Measurements from ENCODE around the gene SRPK3.

Gene SRPK3

GRCh38 chrX:153769158-153769864 lies 11.5 kb upstream of the SRPK3 start:
- no peak overlapping the region for H3K4me3 ChIP-seq (replicated peaks; ENCODE audit: low read depth, low read length)
- TF ChIP-seq CTCF (IDR thresholded peaks at IDR 0.05; ENCODE audit: low read length, missing control alignments), result no peak
- no peak for DNase-seq (ENCODE audit: low read depth)

- DNase-seq (ENCODE audit: low read depth), result no peak
- H3K4me3 ChIP-seq (replicated peaks; ENCODE audit: low read depth, low read length), result no peak overlapping the region
- no peak for TF ChIP-seq CTCF (IDR thresholded peaks at IDR 0.05; ENCODE audit: low read length, missing control alignments)
These were observed 10.8 kb upstream of the SRPK3 start for GRCh38 chrX:153769865-153770600.

GRCh38 chrX:153770601-153771414 lies 10.0 kb upstream of the SRPK3 start:
- TF ChIP-seq CTCF (IDR thresholded peaks at IDR 0.05; ENCODE audit: low read length, missing control alignments), result no peak
- no peak overlapping the region for H3K4me3 ChIP-seq (replicated peaks; ENCODE audit: low read depth, low read length)
- DNase-seq (ENCODE audit: low read depth), result no peak

GRCh38 chrX:153771415-153772315 lies 9.2 kb upstream of the SRPK3 start:
- no peak for DNase-seq (ENCODE audit: low read depth)
- no peak overlapping the region for H3K4me3 ChIP-seq (replicated peaks; ENCODE audit: low read depth, low read length)

GRCh38 chrX:153772316-153773217 lies 8.3 kb upstream of the SRPK3 start:
- no peak overlapping the region for H3K4me3 ChIP-seq (replicated peaks; ENCODE audit: low read depth, low read length)
- TF ChIP-seq CTCF (IDR thresholded peaks at IDR 0.05; ENCODE audit: low read length, missing control alignments), result no peak
- DNase-seq (ENCODE audit: low read depth), result no peak

More at GRCh38 chrX:153771415-153772315, 9.2 kb upstream of the SRPK3 start:
- no peak for TF ChIP-seq CTCF (IDR thresholded peaks at IDR 0.05; ENCODE audit: low read length, missing control alignments)
